PC-9 (cell line): Measurements from ENCODE around the gene PPP1R37. TPM values are rescaled to one million over a fixed set of nuclear protein-coding genes. Genes with fewer than 3 reads are reported as not detected.

Experiments used
- BruUV-seq: library from RNA; stranded (reverse); fragments of 400-500 nt; replicated peaks from 2 replicates; lab custom pipeline; 2021; lab: Mats Ljungman, UMichigan
- CTCF ChIA-PET: fragments of 300-600 bp; sonication (Branson Sonifier 250); formaldehyde crosslinking; loops from one replicate; lab custom pipeline; 2022; ENCODE audit warnings: antibody characterized with exemption; lab: Charles Lee
- POLR2A ChIA-PET: fragments of 300-600 bp; sonication (Branson Sonifier 250); formaldehyde crosslinking; loops from one replicate; lab custom pipeline; 2022; ENCODE audit warnings: antibody characterized with exemption; ENCODE audit not compliant: unreplicated experiment; lab: Charles Lee
- DNase-seq, 2 experiments: peaks; one replicate each; pipeline versions ENCODE4 v3.0.0 to v3.0.0-alpha.2; 2015 to 2022; ENCODE audit warnings: mixed read lengths in 1 of 2
- H2AFZ ChIP-seq: fragments of 200-600 bp; sonication (generic); 2 replicates; pipeline ENCODE4 v1.8.1; 2017; ENCODE audit warnings: antibody characterized with exemption
- H3F3A ChIP-seq: fragments of 200-600 bp; sonication (generic); 2 replicates; pipeline ENCODE4 v1.8.1; 2017; ENCODE audit warnings: antibody characterized with exemption, mild to moderate bottlenecking, low read depth; ENCODE audit not compliant: insufficient read depth
- H3K27ac ChIP-seq: fragments of 200-600 bp; sonication (generic); 2 replicates; pipeline ENCODE4 v1.6.1; 2016; ENCODE audit warnings: mixed run types
- H3K27me3 ChIP-seq: fragments of 200-600 bp; sonication (generic); 2 replicates; pipeline ENCODE4 v1.6.1; 2016; ENCODE audit warnings: low read depth, mixed run types; ENCODE audit not compliant: insufficient read depth
- H3K36me3 ChIP-seq: fragments of 200-600 bp; sonication (generic); 2 replicates; pipeline ENCODE4 v1.6.1; 2016; ENCODE audit warnings: low read depth, mixed run types
- H3K4me1 ChIP-seq: fragments of 200-600 bp; sonication (generic); replicated peaks from 2 replicates; pipeline ENCODE4 v1.6.1; 2016; ENCODE audit warnings: mixed run types; ENCODE audit not compliant: insufficient read depth
- H3K4me2 ChIP-seq: fragments of 200-600 bp; sonication (generic); 2 replicates; pipeline ENCODE4 v1.6.1; 2017; ENCODE audit warnings: mixed run types
- H3K4me3 ChIP-seq: fragments of 200-600 bp; sonication (generic); 2 replicates; pipeline ENCODE4 v1.6.1; 2016; ENCODE audit warnings: mixed run types
- H3K79me2 ChIP-seq: fragments of 200-600 bp; sonication (generic); 2 replicates; pipeline ENCODE4 v1.6.1; 2017; ENCODE audit warnings: low read depth, mixed run types
- H3K9me2 ChIP-seq: fragments of 200-600 bp; sonication (generic); 2 replicates; pipeline ENCODE4 v1.8.1; 2017; ENCODE audit warnings: mild to moderate bottlenecking; ENCODE audit not compliant: insufficient read depth
- H3K9me3 ChIP-seq: fragments of 200-600 bp; sonication (generic); 2 replicates; pipeline ENCODE4 v1.8.1; 2016; ENCODE audit warnings: low read depth; ENCODE audit not compliant: insufficient read depth
- H4K20me1 ChIP-seq: fragments of 200-600 bp; sonication (generic); 2 replicates; pipeline ENCODE4 v1.8.1; 2017; ENCODE audit not compliant: insufficient read depth
- EZH2 ChIP-seq: fragments of 200-600 bp; sonication (generic); IDR thresholded peaks from 2 replicates; pipeline ENCODE4 v1.8.0; 2017; ENCODE audit warnings: antibody characterized with exemption, low read depth
- intact Hi-C: fragments of 100-400 bp; cut with micrococcal nuclease; formaldehyde crosslinking; loops from one replicate; pipeline ENCODE4 v1.10.0; 2022; ENCODE audit not compliant: unreplicated experiment
- total RNA-seq: library from RNA; stranded (reverse); gene quantifications from 2 replicates; pipeline ENCODE4 v1.2.3, GENCODE V29; 2021
- TF ChIP-seq, protein P1 (sequence below): fragments of 200-600 bp; sonication (generic); conservative IDR thresholded peaks from 2 replicates; pipeline ENCODE4 v1.6.1; 2017; ENCODE audit warnings: mixed run types, antibody characterized with exemption, mild to moderate bottlenecking, moderate library complexity

The PPP1R37 gene
- total RNA-seq, 1 experiment from 2014 or later: 41.1 TPM

DNA sequence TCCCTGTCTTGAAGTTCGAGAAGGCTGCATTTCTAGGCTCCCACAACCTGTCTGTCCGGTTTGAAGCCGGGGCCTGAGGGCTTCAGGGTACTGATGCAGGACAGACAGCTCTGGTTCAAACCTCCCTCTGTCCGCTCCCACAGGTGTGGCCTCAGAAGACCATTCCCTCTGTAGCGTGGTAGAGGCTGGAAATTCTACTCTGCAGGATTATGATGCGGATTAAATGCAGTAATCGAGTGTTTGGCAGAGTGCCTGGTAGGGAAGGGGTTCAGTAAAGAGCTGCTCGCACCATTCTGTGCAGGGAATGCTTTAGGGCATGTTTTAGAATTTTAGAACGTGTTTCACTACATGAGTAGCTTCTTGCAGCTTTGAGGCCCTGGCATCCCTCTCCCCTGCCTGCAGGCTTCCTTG, 30.5 kb downstream of the PPP1R37 start:
- H3K9me2 ChIP-seq: no peaks in the 10 kb centered on the region
- H4K20me1 ChIP-seq: peaks cover 66% of the 10 kb centered on the region
- no peaks in the 10 kb centered on the region for H3K36me3 ChIP-seq
- peaks cover 77% of the 10 kb centered on the region for H3K79me2 ChIP-seq
- TF ChIP-seq, protein P1, sequence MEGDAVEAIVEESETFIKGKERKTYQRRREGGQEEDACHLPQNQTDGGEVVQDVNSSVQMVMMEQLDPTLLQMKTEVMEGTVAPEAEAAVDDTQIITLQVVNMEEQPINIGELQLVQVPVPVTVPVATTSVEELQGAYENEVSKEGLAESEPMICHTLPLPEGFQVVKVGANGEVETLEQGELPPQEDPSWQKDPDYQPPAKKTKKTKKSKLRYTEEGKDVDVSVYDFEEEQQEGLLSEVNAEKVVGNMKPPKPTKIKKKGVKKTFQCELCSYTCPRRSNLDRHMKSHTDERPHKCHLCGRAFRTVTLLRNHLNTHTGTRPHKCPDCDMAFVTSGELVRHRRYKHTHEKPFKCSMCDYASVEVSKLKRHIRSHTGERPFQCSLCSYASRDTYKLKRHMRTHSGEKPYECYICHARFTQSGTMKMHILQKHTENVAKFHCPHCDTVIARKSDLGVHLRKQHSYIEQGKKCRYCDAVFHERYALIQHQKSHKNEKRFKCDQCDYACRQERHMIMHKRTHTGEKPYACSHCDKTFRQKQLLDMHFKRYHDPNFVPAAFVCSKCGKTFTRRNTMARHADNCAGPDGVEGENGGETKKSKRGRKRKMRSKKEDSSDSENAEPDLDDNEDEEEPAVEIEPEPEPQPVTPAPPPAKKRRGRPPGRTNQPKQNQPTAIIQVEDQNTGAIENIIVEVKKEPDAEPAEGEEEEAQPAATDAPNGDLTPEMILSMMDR: no peak
- TF ChIP-seq EZH2: no peak
- peaks cover 42% of the 10 kb centered on the region for H3K4me1 ChIP-seq
- H3K9me3 ChIP-seq: no peaks in the 10 kb centered on the region
- no peaks in the 10 kb centered on the region for H3K27me3 ChIP-seq
- H3K4me2 ChIP-seq: peak overlapping the region; percentile 60
- intact Hi-C loops: loop anchor here (1.0 to 5.0 kb wide), 2 partner anchors 31 to 46 kb away; partner anchors contain the start of genes GEMIN7 and ZNF296
- CTCF ChIA-PET: interaction anchor here (0.6 to 0.8 kb wide), 2 partner anchors 25 to 44 kb away, joined by 3 read pairs; no protein-coding TSS in a partner anchor
- no TSS peak for BruUV-seq
- DNase-seq: peak; percentile 84 to 96
- H3K27ac ChIP-seq: peak overlapping the region; percentile 52
- H3K4me3 ChIP-seq: no peak overlapping the region
- peaks cover 33% of the 10 kb centered on the region for H3F3A ChIP-seq
- POLR2A ChIA-PET: interaction anchor here (0.6 kb wide), 1 partner anchor 84 kb away, joined by 8 read pairs; no protein-coding TSS in a partner anchor
- no peak overlapping the region for H2AFZ ChIP-seq

DNA sequence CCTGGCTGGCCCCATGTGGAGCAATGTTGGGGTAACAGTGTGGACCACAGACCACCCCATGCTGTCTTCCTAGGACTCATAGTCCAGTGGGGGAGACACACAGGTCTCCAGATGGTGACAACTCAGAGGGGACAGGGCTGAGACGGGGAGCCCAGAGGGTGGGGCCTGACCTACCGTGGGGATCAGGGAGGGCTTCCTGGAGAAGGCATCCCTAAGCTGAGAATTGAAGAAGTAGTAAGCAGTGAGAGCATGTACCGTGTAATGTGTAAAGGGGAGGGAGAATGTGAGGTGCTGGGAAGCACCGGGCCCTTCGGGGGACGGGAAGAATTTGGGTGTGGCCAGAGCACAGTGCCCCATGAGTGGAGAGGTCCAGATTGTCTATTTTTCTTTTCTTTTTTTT, 31.0 kb downstream of the PPP1R37 start:
- no peaks in the 10 kb centered on the region for H3K9me3 ChIP-seq
- peak overlapping the region; percentile 52 for H3K27ac ChIP-seq
- no peak overlapping the region for H2AFZ ChIP-seq
- H3F3A ChIP-seq: peaks cover 33% of the 10 kb centered on the region
- intact Hi-C loops: loop anchor here (5.0 kb wide), 1 partner anchor 47 kb away; the partner anchor contains the start of genes GEMIN7 and ZNF296
- H3K36me3 ChIP-seq: no peaks in the 10 kb centered on the region
- BruUV-seq: no TSS peak
- TF ChIP-seq, protein P1: no peak
- no peaks in the 10 kb centered on the region for H3K27me3 ChIP-seq
- peaks cover 75% of the 10 kb centered on the region for H3K79me2 ChIP-seq
- CTCF ChIA-PET: interaction anchor here (0.6 to 0.8 kb wide), 5 partner anchors 19 to 96 kb away, joined by 3 to 5 read pairs (median 4); no protein-coding TSS in a partner anchor
- H3K4me2 ChIP-seq: peak overlapping the region; percentile 60
- peaks cover 42% of the 10 kb centered on the region for H3K4me1 ChIP-seq
- no peak for DNase-seq
- H3K9me2 ChIP-seq: no peaks in the 10 kb centered on the region
- H3K4me3 ChIP-seq: no peak overlapping the region
- H4K20me1 ChIP-seq: peaks cover 70% of the 10 kb centered on the region
- POLR2A ChIA-PET: no interaction called here

DNA sequence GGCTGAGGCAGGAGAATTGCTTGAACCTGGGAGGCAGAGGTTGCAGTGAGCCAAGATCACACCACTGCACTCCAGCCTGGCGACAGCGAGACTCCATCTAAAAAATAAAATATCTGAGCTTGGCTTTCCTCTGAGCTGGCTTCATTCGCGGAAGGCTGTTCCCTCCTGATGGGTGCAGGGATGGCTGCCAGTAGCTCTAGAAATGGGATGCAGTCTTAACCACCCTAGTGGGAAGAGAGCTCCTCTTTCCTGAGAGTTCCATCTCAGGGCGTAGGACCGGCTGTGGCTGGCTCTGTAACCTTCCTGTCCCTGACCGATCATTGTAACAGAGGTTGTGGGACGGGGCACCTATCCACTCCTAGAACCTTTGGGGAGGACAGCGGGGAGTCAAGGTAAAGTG, 32.4 kb downstream of the PPP1R37 start:
- Histone ChIP-seq H3K36me3 (no peaks in the 10 kb centered on the region), H3K9me2 (no peaks in the 10 kb centered on the region), H3K4me2 (no peak overlapping the region), H4K20me1 (peaks cover 76% of the 10 kb centered on the region), H3K27ac (no peak overlapping the region), H3F3A (peaks cover 38% of the 10 kb centered on the region), H3K9me3 (no peaks in the 10 kb centered on the region), H2AFZ (no peak overlapping the region), H3K27me3 (no peaks in the 10 kb centered on the region), H3K79me2 (peaks cover 71% of the 10 kb centered on the region), H3K4me1 (peaks cover 42% of the 10 kb centered on the region), H3K4me3 (no peak overlapping the region)
- BruUV-seq: no TSS peak
- ChIA-PET CTCF (interaction anchor here (0.6 to 1.1 kb wide), 4 partner anchors 12 to 73 kb away, joined by 3 to 5 read pairs (median 4); partner anchors contain the start of gene BLOC1S3), POLR2A (no interaction called here)
- no peak for DNase-seq
- no peak for TF ChIP-seq EZH2
- TF ChIP-seq, protein P1: no peak
- intact Hi-C loops: no loop called here
